ENCODE measurements around the gene LSM2.

LSM2 gene

GRCh38 chr6:31850765-31851484, 44.2 kb upstream of the LSM2 start:
- TF ChIP-seq, protein P1, sequence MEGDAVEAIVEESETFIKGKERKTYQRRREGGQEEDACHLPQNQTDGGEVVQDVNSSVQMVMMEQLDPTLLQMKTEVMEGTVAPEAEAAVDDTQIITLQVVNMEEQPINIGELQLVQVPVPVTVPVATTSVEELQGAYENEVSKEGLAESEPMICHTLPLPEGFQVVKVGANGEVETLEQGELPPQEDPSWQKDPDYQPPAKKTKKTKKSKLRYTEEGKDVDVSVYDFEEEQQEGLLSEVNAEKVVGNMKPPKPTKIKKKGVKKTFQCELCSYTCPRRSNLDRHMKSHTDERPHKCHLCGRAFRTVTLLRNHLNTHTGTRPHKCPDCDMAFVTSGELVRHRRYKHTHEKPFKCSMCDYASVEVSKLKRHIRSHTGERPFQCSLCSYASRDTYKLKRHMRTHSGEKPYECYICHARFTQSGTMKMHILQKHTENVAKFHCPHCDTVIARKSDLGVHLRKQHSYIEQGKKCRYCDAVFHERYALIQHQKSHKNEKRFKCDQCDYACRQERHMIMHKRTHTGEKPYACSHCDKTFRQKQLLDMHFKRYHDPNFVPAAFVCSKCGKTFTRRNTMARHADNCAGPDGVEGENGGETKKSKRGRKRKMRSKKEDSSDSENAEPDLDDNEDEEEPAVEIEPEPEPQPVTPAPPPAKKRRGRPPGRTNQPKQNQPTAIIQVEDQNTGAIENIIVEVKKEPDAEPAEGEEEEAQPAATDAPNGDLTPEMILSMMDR (IDR thresholded peaks at IDR 0.05; ENCODE audit: low read length), result no peak
- TF ChIP-seq EZH2phosphoT487 (IDR thresholded peaks at IDR 0.05; ENCODE audit: low read length) (no peak), EZH2 (optimal IDR thresholded peaks at IDR 0.05; ENCODE audit: low read depth, low read length) (no peak)
- no peaks in the 10 kb centered on the region for H3K36me3 ChIP-seq (replicated peaks; ENCODE audit: insufficient read depth, low read length)
- no peak overlapping the region for H3K4me3 ChIP-seq (ENCODE audit: low read length)
- H2AFZ ChIP-seq (ENCODE audit: low read length), result no peak overlapping the region
- no peaks in the 10 kb centered on the region for H3F3A ChIP-seq (ENCODE audit: insufficient read depth, low read length)
- no peaks in the 10 kb centered on the region for H3K9me2 ChIP-seq (replicated peaks; ENCODE audit: insufficient read depth, low read length)
- H3K9me3 ChIP-seq (replicated peaks; ENCODE audit: insufficient read depth, low read length), result no peaks in the 10 kb centered on the region
- DNase-seq, result no peak
- no peaks in the 10 kb centered on the region for H3K4me1 ChIP-seq (ENCODE audit: low read length)
- no peaks in the 10 kb centered on the region for H3K79me2 ChIP-seq (ENCODE audit: low read length)
- no peak overlapping the region for H3K27ac ChIP-seq (ENCODE audit: low read length)
- no peak overlapping the region for H3K4me2 ChIP-seq (ENCODE audit: low read depth, low read length)
- no peaks in the 10 kb centered on the region for H3K27me3 ChIP-seq (replicated peaks; ENCODE audit: insufficient read depth, low read length)
- no peaks in the 10 kb centered on the region for H4K20me1 ChIP-seq (ENCODE audit: insufficient read depth, low read length)
- no peak overlapping the region for H3K9ac ChIP-seq (ENCODE audit: low read length)

- no peak for DNase-seq
- H3K9me3 ChIP-seq (replicated peaks; ENCODE audit: insufficient read depth, low read length), result no peaks in the 10 kb centered on the region
- no peak overlapping the region for H3K27ac ChIP-seq (ENCODE audit: low read length)
- no peaks in the 10 kb centered on the region for H3F3A ChIP-seq (ENCODE audit: insufficient read depth, low read length)
- no peaks in the 10 kb centered on the region for H3K79me2 ChIP-seq (ENCODE audit: low read length)
- no peak overlapping the region for H3K4me3 ChIP-seq (ENCODE audit: low read length)
- no peaks in the 10 kb centered on the region for H3K4me1 ChIP-seq (ENCODE audit: low read length)
- TF ChIP-seq, protein P1 (IDR thresholded peaks at IDR 0.05; ENCODE audit: low read length), result no peak
- TF ChIP-seq EZH2 (optimal IDR thresholded peaks at IDR 0.05; ENCODE audit: low read depth, low read length) (no peak), EZH2phosphoT487 (IDR thresholded peaks at IDR 0.05; ENCODE audit: low read length) (no peak)
- H3K4me2 ChIP-seq (ENCODE audit: low read depth, low read length), result no peak overlapping the region
- H2AFZ ChIP-seq (ENCODE audit: low read length), result no peak overlapping the region
- H3K27me3 ChIP-seq (replicated peaks; ENCODE audit: insufficient read depth, low read length), result no peaks in the 10 kb centered on the region
- H3K9me2 ChIP-seq (replicated peaks; ENCODE audit: insufficient read depth, low read length), result no peaks in the 10 kb centered on the region
- H3K9ac ChIP-seq (ENCODE audit: low read length), result no peak overlapping the region
- H4K20me1 ChIP-seq (ENCODE audit: insufficient read depth, low read length), result no peaks in the 10 kb centered on the region
- no peaks in the 10 kb centered on the region for H3K36me3 ChIP-seq (replicated peaks; ENCODE audit: insufficient read depth, low read length)
These were observed 40.7 kb upstream of the LSM2 start for GRCh38 chr6:31847276-31847978.

DNA sequence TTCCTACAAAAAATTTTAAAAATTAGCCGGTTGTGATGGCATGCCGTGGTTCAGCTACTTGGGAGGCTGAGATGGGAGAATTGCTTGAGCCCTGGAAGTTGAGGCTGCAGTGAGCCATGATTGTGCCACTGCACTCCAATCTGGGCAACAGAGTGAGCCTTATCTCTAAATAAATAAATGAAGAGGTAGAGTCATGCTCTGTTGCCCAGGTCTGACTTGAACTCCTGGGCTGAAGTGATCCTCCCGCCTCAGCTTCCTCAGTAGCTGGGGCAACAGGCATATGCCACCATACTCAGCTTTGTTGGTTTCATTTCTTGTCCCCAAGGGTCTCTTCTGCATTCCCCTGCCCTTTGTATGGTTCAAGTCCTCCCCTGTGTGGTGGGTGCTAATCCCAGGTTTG, 37.7 kb upstream of the LSM2 start:
- Histone ChIP-seq H3K36me3 (replicated peaks; ENCODE audit: insufficient read depth, low read length) (peaks cover 2% of the 10 kb centered on the region; the same call in 1 of the 2 replicates), H3K4me2 (ENCODE audit: low read depth, low read length) (no peak overlapping the region), H4K20me1 (ENCODE audit: insufficient read depth, low read length) (no peaks in the 10 kb centered on the region), H2AFZ (ENCODE audit: low read length) (no peak overlapping the region), H3K9me3 (replicated peaks; ENCODE audit: insufficient read depth, low read length) (no peaks in the 10 kb centered on the region), H3K27ac (ENCODE audit: low read length) (no peak overlapping the region), H3F3A (ENCODE audit: insufficient read depth, low read length) (peaks cover 26% of the 10 kb centered on the region), H3K79me2 (ENCODE audit: low read length) (no peaks in the 10 kb centered on the region), H3K4me3 (ENCODE audit: low read length) (no peak overlapping the region), H3K4me1 (ENCODE audit: low read length) (no peaks in the 10 kb centered on the region), H3K9ac (ENCODE audit: low read length) (no peak overlapping the region), H3K27me3 (replicated peaks; ENCODE audit: insufficient read depth, low read length) (no peaks in the 10 kb centered on the region), H3K9me2 (replicated peaks; ENCODE audit: insufficient read depth, low read length) (no peaks in the 10 kb centered on the region)
- TF ChIP-seq EZH2phosphoT487 (IDR thresholded peaks at IDR 0.05; ENCODE audit: low read length) (no peak), EZH2 (optimal IDR thresholded peaks at IDR 0.05; ENCODE audit: low read depth, low read length) (no peak)
- TF ChIP-seq, protein P1 (IDR thresholded peaks at IDR 0.05; ENCODE audit: low read length), result no peak
- DNase-seq, result no peak
